ENCODE data around the gene LMO7. TPM values are rescaled to one million over a fixed set of nuclear protein-coding genes. Genes with fewer than 3 reads are reported as not detected.

Gene LMO7
- total and polyA plus RNA-seq, 2 of the 13 experiments (the other 11 are each of a cell fraction or from before 2014, with no cell fraction given): 34.0 to 121 TPM

DNA sequence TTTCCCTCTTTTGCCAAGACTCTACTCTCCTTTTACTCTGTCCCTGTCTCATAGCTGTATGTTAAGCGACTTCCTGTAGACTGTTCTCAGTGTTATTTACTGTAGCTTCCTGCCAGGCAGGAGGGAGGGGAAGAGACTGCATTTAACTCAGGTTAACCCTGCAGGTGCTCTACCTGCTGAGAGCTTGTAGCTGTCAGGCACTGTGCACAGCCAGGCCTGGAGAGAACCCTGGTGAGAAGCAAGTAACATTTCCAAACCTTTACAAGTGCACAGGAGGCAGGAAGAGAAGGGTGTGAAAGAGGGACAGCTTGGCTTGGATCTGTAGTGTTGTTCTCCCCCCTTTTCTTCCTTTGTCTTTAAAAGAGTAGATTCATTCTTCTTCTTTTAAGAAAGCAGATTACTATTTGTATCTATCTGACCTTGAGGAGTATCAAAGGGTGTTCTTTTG, 167.1 kb downstream of the LMO7 start (continued):
- TF ChIP-seq MAFF (IDR thresholded peaks at IDR 0.05; ENCODE audit: low read depth, low read length) (no peak), HOXA7 (CRISPR knock-in tag; IDR thresholded peaks at IDR 0.05) (no peak), EEA1 (CRISPR knock-in tag; IDR thresholded peaks at IDR 0.05; ENCODE audit: borderline replicate concordance) (no peak), ZNF282 (IDR thresholded peaks at IDR 0.05; ENCODE audit: partially characterized antibody) (no peak), CBFB (CRISPR knock-in tag; IDR thresholded peaks at IDR 0.05) (no peak), KLF9 (CRISPR knock-in tag; IDR thresholded peaks at IDR 0.05; ENCODE audit: low read depth) (no peak), FOXK2 (IDR thresholded peaks at IDR 0.05) (no peak), ZNF543 (CRISPR knock-in tag; IDR thresholded peaks at IDR 0.05) (no peak)
- TF ChIP-seq, protein P1, sequence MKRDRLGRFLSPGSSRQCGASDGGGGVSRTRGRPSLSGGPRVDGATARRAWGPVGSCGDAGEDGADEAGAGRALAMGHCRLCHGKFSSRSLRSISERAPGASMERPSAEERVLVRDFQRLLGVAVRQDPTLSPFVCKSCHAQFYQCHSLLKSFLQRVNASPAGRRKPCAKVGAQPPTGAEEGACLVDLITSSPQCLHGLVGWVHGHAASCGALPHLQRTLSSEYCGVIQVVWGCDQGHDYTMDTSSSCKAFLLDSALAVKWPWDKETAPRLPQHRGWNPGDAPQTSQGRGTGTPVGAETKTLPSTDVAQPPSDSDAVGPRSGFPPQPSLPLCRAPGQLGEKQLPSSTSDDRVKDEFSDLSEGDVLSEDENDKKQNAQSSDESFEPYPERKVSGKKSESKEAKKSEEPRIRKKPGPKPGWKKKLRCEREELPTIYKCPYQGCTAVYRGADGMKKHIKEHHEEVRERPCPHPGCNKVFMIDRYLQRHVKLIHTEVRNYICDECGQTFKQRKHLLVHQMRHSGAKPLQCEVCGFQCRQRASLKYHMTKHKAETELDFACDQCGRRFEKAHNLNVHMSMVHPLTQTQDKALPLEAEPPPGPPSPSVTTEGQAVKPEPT (CRISPR knock-in tag; IDR thresholded peaks at IDR 0.05; ENCODE audit: low read depth): no peak

DNA sequence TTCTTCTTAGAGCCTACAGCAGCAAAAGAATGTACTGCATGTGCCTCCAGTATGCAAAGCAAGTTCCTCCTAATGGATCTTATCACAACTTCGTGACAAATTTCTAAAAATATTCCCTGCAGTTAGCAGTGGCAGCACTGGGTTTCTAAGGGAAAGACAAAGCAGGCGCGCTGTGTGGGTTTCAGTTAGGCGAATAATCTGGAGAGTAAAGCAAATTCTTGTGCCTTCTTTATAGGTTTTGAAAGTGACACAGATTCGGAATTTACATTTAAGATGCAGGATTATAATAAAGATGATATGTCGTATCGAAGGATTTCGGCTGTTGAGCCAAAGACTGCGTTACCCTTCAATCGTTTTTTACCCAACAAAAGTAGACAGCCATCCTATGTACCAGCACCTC, 167.9 kb downstream of the LMO7 start:
- WGBS (ENCODE audit: low lambda C conversion rate): 96% methylated on average over 10 of the region's 10 CpGs
- 0 out of 2 replicates have a peak, but pooled peaks cover 7% of the 10 kb centered on the region for H3K4me1 ChIP-seq (ENCODE audit: insufficient read depth, low read length)
- DNase-seq (ENCODE audit: low spot score) (no peak), ATAC-seq (no peak), FAIRE-seq (no peak)
- H3K9me3 ChIP-seq (ENCODE audit: low read length): no peaks in the 10 kb centered on the region
- in situ Hi-C loops (cut with HindIII; ENCODE audit: extremely low pct_ligation_motif_present, low pct_unique_long_range_greater_than_20kb) (no loop called here), intact Hi-C loops (cut with micrococcal nuclease; ENCODE audit: unreplicated experiment) (no loop called here)
- no peaks in the 10 kb centered on the region for H3K27me3 ChIP-seq (ENCODE audit: control insufficient read depth in 1 of 2, insufficient read depth in 2 of 2, low read length in 2 of 2)
- no peak overlapping the region for H2AFZ ChIP-seq (ENCODE audit: low read length)
- H3K36me3 ChIP-seq (replicated peaks in 1 of 2; ENCODE audit: control insufficient read depth in 1 of 2, insufficient read depth in 2 of 2, low read length in 2 of 2): peaks cover 24 to 81% of the 10 kb centered on the region in 2 experiments
- no peak overlapping the region for H3K4me2 ChIP-seq (ENCODE audit: low read depth, low read length)
- no peak for TF ChIP-seq CHD4 (IDR thresholded peaks at IDR 0.05; ENCODE audit: borderline replicate concordance, low read length)
- TF ChIP-seq ZFP36 (IDR thresholded peaks at IDR 0.05; ENCODE audit: borderline replicate concordance, low read depth, low read length, partially characterized antibody): no peak
- TF ChIP-seq PAX8 (CRISPR knock-in tag; IDR thresholded peaks at IDR 0.05; ENCODE audit: borderline replicate concordance): no peak
- H4K20me1 ChIP-seq (ENCODE audit: insufficient read depth, low read length): no peaks in the 10 kb centered on the region
- no TSS peak for BruUV-seq (replicated peaks)
- H3K27ac ChIP-seq (ENCODE audit: extremely low read length, insufficient read depth, low read length): no peak overlapping the region
- CTCF ChIA-PET (ENCODE audit: low intra/inter-chr PET ratio, low total read pairs): no interaction called here
- H3K79me2 ChIP-seq (ENCODE audit: insufficient read depth, low read length): peaks cover 3% of the 10 kb centered on the region
- no peak overlapping the region for H3K4me3 ChIP-seq (replicated peaks in 1 of 3; ENCODE audit: insufficient read depth in 1 of 3, low read depth in 2 of 3, low read length in 3 of 3)
- no peak overlapping the region for H3K9ac ChIP-seq (ENCODE audit: insufficient read depth, low read depth, low read length)
- POLR2A ChIA-PET: no interaction called here

Measured in HepG2 (cell line).